Stimulated activated CD8-positive, alpha-beta memory T cell treated with anti-CD3 and anti-CD28 coated beads, Interleukin-12 subunit alpha, Interleukin-12 subunit beta, amount 100 ng/mL, for 4 hours (primary cell): ENCODE data around the gene CCNL2.

Experiments
- DNase-seq: peaks from one replicate; pipeline ENCODE4 v3.0.0-alpha.2; 2020; ENCODE audit warnings: low read depth

Gene CCNL2

DNA sequence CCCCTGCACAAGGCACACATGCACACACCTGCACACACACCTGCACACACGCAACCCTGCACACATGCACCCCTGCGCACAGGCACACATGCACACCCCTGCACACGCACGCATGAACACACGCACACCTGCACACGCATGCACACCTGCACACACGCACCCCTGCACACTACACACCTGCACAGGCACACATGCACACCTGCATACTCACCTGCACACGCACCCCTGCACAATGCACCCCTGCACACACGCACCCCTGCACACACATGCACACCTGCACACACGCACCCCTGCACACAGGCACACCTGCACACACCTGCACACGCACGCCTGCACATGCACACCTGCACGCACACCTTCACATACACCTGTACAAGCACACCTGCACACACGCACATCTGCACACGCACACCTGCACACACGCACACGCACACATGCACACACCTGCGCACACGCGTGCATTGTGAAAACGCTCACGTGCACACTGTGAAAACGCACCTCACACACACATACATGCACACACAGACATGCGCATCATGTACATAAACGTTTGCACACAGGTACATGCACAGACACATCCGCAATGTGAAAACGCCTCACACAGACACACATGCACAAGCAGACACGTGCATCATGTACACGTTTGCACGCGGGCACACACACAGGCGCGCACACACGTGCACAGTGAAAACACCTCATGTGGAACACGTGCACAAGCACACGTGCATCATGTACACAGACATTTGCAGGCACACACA, 58.2 kb downstream of the CCNL2 start:
- DNase-seq: no peak

DNA sequence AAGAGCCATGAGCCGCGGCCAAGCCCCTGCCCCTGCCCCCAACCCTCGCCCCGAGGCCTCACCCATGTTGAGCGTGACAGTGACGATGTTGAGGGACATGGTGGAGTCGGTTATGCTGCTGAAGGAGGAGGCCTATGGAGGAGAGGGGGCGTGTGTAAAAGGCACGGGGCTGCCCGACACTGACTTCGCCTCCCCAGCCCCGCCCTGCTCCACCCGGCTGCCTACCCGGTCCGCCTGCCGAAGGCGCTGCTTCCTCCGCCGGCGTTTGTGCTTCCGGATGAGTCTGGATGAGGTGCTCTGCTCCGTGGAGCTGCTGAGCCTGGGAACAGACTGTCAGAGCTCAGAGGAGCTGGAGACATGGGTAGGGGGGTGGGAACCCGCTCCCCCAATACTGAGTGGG, 59.0 kb downstream of the CCNL2 start:
- DNase-seq: no peak

DNA sequence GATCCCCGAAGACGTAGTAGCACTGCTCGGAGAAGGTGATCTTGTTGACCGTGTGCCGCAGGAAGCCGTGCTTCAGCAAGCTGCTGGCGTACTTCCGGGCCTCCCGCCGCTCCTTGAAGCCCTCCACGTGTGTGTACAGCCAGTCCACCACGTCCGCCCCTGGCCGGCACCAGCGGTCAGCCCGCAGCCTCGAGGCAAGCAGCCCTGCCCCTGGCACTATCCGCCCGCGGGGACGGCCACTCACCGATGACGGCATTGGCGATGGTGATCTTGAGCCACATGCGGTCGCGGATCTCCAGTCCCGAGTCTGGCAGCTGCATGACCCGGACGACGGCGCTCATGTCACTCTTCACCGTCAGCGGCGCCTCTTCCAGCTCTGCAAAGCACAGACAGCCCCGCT, 60.9 kb downstream of the CCNL2 start:
- no peak for DNase-seq

DNA sequence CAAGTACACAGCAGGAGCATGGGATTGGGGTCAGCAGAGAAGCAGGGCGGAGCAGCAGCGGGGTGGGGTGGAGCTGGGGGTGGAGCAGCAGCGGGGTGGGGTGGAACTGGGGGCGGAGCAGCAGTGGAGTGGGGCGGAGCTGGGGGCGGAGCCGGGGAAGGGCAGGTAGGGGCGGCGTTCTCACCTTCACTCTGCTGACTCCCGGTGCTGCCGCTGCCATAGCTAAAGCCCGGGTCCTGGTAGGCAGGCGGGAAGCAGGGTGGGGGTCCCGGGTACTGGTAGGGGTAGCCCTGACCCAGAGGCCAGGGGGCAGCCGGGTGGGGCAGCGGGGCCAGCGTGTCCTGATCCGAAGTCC, 61.4 kb downstream of the CCNL2 start:
- DNase-seq: no peak

DNA sequence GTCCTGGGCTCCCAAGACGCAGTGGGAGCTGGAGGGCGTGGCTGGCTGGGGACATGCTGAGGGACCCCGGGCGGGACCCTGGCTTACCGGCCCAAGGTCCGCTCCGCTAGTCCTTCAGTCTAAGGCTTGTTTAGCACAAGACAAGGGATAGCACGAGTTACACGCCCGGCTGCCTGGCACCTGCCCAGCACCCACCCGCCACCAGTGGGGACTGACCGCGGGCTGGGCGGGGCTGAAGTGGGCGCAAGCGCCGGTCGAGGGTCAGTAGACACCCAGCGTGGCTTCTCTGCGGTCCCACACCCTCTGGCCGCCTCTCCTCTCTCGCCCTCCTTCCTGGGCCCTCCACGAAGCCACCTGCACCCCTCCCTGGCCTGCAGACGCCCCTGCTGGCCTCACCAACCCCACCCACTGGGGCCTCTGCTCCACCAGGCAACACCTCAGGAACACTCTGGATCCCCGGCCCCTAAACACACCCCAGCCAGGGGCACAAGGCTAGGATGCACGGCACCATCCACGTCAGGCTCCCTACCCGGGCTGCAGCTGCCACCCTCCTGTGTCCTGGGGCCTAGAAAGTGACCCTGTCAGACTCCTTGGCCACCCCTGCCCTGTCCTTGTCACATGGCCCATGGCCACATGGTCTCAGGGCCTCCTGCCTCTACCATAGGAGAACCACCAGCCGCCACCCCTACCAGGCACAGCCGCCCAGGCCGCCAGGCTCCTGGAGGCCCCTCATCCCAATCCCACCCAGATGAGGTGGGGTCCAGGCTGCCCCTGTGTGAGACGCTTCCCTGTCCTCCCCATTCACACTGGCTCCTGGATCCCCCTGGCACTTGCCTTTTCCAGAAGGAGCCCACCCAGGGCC, 62.0 kb downstream of the CCNL2 start:
- no peak for DNase-seq

DNA sequence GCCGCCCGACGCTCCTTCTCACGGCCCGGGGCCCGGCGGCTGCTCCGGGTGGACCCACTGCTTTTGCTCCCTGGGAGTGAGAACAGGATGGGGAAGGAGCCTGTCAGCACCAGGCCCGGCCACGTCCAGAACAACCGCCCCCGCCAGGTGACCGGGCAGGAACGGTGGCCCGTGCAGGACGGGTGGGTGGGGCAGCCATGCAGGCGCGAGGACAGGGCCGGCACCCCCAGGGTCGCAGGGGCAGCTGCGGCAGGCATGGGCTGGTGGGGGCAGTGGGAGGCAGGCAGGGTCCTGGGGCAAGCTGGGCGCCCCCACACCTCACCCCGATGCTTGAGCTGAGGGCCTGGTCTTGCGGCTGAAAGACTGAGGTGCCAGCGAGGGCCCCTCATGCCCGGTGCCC, 62.7 kb downstream of the CCNL2 start:
- DNase-seq: no peak

DNA sequence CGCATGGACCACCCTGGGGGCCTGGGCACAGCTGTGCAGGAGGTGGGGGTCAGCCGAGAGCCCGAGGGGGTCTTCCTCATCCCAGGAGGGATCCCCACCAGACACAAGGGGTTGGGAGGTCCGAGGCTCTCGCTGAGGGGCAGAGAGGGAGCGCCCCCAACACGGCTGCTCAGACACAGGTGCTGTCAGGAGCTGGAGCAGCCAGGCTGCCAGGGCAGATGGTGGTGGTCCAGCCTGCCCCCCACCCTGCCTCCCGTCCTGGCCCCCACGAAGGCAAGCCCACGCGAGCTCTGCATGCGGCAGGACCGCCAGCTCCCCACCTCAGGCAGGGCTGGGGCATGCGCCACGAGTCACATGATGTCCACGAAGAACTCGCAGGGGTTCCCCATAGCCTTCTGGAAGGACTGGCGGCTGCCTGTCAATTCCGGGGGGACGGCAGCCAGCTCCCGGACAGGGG, 63.3 kb downstream of the CCNL2 start:
- no peak for DNase-seq
